NCI-H2196 treated with DMSO at 0.1 percent for 48 hours (cell line): ENCODE data around the gene LRRC32.
"Not testable (repeated sequence)": the region's sequence is repeated elsewhere in the genome, so short reads cannot be mapped to it uniquely, and the experiment has no call there.

Source experiments
- DNase-seq: peaks from one replicate; lab custom pipeline; 2025; ENCODE audit not compliant: unreplicated experiment; lab: John Stamatoyannopoulos, UW

The LRRC32 gene

DNA sequence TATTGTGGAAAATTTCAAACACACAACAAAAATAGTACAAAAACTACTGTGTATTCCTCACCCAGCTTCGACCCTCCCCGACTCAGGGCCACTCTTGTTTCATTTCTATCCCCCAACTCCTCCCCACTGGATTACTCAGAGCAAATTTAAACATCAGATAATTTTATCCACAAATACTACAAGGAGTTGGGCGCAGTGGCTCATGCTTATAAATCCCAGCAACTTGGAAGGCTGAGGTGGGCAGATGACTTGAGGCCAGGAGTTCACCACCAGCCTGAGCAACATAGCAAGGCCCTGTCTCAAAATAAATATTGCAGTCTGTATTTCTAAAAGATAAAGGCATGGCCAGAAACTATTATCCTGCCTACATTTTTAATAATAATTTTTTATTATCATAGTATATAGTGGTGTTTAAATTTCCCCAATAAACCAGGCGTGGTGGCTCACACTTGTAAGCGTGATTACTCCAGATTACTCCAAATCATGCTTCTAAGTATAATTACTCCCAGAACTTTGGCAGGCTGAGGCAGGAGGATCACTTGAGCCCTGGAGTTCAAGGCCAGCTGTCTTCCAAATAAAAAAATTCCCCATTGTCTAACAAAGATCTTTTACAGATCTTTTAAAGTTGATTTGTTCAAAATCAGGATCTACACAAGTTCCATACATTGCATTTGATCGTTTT is 39.8 kb downstream of the LRRC32 start:
- no peak for DNase-seq

DNA sequence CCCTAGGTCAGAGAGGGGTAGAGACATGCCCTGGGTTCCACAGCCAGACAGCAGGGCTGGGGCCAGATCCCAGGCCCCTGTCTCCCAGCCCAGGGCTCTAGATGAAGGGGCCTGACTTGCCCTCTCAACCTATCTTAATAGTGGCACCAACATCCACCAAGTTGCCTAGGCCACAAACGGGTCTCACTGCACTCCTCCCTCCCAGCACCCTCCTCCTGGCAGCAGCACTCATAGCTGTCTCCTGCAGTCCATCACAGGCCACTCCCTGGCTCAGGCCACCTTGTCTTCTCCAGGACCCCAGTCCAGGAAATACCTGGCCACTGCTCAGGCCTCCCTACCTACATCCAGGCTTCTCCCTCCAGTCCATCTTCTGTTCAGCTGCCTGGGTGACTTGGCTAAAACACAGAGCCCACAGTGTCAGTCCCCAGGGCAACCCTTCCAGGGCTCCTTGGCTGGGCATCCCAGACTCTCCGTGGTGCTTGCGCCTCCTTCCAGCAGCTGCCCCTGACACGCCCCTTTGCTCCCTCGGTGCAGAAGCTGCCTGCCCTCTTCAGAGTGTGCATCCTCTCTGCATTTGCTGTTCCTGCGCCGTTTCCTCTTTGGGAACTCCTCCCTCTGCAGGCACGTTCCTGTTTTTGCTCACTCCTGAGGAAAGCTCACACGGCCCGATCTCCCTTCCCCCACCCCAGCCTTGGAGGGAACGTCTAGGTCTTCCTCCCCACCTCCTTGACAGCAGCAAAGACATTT is 40.5 kb downstream of the LRRC32 start:
- no peak for DNase-seq

DNA sequence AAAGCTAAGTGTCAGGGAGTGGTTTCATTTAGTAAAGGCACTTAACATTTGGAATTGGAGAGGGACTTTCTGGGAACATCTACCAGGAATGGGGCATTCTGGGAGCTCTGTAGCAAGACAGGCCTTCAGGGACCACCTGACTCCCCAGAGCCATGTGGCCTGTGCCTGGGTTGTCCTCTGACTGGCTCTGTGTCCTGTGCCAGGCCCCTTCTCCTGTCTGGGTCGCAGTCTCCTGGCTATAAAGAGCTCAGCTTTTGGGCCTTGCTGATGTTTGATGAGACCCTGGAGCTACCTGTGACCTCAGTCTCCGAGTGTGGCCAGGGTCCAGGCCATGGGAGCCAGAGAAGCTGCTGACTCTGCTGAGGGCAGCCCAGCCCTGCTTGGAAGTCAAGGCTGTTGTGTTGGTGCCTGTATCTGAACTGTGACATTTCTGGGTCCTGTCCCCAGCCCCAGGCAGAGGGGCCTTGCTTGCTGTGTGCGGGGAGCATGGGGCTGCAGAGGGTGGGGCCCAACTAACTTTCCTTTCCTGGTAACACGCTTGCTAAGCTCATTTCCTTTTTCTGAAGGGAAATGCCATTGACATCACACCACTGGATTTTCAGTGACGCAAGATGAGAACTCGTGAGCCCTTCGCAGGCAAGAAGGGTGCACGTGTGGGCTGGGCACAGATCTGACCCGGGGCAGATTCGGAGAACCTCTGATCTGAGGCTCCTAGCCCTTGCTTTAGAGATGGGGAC is 41.3 kb downstream of the LRRC32 start:
- no peak for DNase-seq

DNA sequence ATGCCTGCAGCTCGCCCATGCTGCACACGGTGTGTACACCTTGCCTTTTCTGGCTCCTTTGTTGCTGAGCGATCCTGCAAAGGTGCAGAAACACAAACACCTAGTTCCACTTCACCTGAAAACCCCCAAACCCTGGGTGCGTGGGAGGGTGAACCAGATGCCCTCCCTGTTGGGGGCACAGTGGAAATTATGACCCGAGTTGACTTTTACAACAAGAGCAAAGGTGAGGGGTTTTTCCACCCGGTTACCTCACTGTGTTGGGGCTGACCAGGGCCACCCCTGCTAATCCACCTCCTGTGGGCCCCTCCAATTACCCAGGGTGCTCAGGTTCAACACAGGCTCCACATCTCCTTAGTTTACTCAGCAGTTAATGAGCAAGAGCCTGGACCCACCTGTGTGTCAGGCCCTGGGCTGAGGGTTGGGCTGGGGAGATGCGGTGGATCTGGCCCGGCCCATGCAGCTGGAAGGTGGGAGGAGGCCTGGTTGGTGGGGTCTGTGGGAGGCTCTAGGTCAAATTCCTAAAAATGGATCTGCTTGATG is 42.1 kb downstream of the LRRC32 start:
- no peak for DNase-seq

DNA sequence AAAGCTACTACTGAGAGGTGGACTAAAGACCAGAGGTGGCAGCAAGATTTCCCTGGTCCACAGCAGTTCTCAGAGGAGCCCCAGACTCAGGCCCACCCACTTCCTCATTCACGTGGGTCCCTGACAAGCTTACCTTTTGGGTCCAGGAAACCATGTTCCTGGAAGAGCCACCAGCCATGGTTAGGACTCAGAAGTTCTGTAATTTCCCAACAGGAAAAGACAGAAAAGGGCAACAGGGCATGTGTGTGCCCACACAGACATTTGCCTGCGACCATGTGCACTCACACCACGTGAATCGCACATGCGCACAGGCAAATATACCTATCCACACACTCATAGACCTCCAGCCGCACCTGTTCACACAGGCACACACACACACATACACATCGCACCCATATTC is 42.9 kb downstream of the LRRC32 start:
- DNase-seq = no peak

DNA sequence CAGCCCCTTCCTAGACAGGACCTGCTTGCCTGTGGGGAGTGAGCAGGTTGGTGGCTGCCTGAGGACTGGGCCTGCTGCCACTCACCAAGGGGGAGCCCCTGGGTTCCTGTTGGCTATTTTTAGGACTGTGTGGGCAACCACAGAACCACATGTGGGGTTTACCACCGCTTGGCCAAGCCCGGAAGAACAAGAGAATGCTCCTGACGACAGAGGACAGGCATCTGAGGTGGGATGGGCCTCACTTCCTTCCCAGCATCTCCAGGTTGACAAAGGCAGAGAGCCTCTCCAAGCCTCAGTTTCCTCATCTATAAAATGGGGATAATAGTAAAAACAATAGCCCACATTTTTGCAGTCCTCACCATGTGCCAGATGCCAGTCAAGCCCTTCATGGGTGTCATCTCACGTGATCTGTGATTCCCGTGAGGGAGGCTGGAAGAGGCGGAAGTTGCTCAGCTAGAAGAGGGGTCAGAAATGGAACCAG is 43.6 kb downstream of the LRRC32 start:
- no peak for DNase-seq

DNA sequence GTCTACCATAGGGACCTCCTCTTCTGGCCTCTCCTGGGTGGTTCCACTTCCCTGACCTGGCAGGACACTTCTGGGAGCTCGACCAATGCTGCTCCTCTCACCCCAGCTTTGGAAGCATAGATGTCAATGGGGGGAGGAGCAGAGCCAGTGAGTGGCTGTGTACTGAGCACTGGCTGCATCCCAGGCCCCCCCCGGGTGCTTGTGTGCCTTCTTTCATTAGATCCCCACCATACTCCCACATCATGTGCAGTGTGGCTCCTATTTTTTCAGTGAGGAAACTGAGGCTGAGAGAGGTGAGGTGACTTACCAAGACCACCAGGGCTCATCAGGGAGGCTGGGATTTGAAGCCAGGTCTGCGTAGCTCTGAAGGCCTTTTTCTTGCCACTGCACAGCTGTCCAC is 44.3 kb downstream of the LRRC32 start:
- DNase-seq = no peak

DNA sequence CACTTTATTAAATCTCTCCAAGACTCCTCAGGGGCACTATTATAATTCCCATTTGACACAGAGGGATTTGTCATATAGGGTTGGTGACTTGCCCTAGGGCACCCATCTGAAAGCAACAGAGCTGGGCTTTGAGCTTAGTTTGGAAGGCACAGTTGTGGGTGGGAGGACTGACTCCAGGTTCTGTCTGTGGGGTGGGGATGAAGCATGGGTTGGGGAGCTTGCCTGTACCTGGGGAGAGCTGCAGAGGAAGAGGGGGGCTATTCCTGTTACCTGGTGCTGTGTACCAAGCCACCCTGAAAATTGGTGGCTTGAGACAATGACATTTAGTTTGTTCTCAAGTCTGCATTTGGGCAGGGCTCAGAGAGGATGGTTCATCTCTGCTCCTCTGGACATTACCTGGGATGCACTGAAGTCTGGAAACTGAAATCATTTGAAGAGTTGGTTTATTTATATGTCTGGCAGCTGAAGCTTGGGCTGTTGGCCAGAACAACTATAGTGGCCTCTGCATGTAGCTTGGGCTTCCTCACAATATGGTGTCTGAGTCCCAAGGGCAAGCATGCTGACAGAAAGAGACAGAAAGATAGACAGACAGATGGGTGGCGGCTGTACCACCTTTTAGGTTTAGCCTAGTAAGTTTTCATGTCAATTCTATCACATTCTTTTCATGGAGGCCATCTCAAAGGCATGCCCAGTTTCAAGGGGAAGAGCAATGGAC is 44.9 kb downstream of the LRRC32 start:
- DNase-seq = no peak

DNA sequence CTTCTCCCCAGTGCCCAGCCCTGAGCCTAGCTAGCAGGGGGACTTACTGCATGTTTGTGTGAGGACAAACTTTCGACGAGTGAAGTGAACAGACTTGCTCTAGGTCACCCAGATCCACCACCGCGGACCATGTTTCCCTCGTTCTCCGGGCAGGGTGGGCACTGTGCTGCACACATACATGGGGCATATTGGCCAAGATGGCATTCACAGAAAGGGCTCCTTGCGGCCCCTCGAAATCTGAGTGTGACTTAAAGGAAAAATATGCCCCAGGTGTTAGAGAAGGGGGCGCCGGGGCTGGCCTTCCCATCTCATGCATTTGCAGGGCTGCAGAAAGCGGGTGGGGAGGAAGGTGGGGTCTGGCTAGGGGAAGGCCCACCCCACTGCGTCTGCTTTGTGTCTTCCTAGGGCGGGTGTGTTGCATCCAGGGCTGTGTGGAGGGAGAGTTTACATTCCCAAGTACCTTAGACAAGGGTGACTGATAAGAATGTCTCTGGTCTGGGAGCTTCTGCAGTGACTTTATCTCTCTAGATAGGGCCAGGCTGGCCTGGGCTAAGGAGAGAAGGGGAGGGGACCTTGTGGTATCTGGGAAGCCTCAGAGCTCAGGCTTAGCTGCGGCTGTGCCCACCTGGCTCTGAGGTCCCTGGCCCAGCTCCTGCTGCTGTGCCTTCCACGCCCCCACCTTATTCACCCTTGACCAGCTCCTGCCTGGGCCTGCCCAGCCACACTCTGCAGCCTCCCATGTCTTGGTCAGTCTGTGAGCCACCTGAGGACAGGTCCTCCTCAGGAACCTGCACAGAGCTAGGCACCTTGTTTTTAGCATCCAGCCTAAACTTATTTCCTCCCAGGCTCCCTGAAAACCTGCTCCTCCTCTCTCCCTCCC is 45.8 kb downstream of the LRRC32 start:
- DNase-seq = no peak

DNA sequence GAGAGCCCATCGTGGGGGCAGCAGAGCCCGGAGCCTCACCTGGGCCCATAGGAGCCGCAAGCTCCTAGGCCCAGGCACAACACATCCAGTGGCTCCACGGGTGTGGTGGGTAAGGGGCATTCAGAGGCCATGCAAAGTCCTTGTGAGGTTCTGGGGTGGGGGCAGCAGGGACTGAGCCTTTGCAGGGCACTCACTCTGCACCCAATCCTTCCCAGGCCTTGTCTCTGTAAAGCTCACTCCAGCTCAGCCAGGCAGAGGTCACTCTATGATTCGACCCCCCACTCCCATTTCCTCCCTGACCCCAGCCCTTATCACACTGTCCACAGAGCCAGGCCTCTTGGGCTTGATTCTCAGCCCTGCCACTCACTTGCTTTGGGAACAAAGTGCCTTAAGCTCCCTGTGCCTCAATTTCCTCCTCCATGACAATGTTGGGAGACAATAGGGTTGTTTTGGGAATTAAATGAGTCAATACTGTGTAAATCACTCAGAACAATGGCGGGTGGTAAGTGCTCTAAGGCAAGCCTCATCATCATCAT is 46.6 kb downstream of the LRRC32 start:
- no peak for DNase-seq

DNA sequence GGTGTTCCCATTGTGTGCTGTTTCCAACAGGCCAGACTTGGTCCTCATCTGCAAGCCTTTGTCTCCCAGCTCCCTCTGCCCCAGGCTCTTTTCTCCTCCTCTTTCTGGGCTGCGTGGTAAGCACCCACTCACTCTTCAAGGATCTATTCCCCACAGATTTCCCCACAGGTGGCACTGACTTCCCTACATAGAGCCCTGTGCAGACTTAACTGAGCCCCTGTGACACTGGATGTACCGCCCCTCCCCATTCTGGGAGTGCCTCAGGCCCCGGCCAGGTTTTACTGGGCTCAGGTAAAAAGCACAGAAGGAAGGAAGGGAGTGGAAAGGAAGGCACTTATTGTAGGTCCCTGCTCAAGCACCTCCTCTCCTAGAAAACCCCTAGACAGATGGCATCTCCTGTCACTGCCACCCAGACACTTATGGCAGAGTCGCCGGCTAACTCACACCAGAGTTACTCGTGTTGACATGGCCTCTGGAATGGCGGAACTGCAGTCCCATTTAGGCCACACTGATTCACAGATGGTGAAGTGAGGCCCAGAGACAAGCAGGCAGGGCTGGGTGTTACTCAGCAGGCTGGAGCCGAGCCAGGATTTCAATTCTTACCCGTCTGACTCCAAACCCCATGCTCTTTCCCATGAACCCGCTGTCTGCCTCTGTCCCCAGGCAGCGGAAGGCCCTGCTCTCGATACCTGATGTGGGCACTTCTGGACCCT is 47.2 kb downstream of the LRRC32 start:
- no peak for DNase-seq

DNA sequence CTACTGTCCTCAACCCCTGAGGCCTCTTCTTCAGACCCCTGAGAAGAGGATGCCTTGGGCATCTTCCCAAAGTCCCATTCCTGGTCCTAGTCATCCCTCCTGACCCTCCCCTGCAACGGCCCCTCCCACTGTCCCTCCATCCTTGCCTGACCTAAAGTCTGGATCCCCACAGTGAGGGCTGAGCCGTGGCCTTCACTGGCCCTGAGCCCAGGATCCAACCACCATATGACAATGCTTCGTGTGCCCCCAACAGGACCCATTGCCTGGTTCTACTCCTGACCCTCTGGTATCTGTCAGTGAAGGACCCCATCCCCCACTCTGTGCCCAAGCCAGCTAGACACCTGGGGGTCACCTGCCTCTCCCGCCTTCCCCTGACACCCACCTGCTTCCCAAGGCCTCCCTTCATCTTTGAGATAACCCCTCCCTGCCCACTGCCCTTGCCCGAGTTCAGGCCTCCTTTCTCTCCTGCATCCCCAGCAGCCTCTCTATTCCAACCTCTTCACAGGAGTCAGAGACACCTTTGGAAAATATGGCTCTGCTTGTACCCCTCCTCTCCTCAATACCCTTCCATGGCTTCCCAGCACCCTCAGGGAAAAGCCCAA is 48.0 kb downstream of the LRRC32 start:
- DNase-seq = no peak

DNA sequence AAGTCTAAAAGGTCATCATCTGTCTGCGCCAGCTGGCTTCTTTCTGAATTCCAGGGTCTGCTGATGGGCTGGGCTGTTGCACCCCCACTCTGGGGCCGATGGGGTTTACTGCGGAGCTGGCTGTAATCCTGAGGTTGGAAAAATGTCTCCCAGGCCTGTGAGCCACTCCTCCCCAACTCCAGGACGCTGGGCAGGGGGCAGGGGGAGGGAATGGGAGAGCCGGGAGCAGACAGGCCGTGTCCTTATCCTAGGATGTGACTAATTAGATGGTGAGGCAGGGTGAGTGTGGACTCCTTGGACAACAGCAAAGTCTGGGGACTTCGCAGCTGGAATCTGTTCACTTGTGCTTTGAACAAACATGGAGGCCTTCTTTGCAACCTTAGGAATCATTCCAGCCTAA is 48.7 kb downstream of the LRRC32 start:
- DNase-seq = no peak

DNA sequence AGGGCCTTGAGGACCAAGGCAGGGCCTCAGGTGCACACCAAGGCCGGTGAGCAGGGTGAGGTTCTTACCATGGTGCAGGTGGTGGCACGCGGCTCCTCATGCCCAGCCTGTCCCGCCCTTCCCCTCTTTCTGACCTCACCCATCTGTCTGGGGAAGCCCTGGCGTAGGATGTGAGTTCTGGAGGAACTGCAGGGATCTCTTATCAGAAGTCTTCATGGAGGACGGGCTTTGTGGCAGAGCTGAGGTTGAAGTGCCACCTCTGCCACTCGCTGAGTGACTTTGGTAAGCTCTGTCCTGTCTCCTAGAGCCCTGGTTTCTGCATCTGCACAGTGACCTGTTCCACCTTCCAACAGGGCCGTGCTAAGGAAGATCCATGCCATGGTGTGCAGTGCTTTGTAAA is 49.1 kb downstream of the LRRC32 start:
- no peak for DNase-seq

DNA sequence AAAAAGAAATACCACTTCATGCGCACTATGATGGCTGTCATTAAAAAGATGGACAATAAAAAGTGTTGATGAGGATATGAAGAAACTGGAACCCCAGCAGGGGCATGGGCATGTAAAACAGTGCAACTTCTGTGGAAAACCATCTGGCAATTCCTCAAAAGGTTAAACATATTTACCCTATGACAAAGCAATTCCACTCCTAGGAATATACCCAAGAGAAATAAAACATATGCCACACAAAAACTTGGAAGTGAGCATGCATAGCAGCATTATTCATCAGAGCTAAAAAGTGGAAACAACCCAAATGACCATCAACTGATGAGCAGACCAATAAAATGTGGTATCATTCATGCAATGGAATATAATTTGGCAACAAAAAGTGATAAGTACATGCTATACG is 50.1 kb downstream of the LRRC32 start:
- no peak for DNase-seq

DNA sequence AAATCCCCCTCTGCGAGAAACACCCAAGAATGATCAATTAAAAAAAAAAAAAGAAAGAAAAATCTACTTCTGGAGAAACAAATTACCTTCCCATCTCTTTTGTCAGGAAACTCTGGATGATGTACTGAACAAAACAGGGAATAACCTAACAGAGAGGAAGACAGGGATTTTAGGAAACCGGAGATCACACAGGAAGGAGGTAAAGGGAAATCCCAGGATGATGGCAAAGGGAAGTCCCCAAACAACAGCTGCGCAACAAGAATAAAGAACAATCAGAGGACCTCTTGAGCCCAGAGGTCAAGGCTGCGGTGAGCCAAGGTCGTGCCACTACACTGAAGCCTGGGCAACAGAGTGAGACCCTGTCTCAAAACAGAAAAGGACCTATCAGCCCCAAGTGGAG is 50.7 kb downstream of the LRRC32 start:
- DNase-seq = not testable (repeated sequence)

DNA sequence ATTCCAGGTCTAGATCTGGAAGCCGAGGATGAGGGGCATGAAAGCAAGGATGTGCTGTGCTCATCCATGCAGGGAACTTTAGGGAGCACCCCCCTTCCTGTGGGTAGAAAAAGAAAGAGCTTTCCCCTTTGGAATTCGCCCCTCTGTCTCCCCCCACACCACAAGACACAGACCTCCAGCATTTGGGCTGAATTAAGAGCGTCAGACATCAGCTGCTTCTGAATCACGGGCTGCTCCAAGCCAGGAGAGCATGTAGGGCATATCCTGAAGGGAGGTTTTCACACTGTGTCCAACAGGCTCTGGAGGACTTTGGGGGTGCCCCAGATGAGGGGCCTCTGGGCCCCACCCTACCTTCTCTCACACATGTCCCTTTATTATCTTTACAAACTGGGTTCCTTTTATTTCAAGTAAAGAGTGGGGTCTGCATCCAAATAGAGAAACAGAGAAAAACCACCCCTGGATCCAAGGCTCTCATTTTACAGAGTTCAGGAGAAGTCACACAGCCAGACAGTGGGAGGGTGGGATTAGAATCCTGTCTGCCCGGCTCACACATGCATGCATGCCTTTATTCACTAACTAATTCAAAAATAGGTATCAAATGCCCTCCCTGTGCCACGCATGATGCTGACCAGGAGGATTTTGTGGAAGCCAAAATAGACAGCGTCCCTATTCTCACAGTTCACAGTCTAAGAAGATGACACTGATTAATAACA is 52.8 kb downstream of the LRRC32 start:
- DNase-seq = no peak
